Osteocyte (in vitro differentiated cells): Measurements from ENCODE around the gene STARD13. TPM values are rescaled to one million over a fixed set of nuclear protein-coding genes. Genes with fewer than 3 reads are reported as not detected.

Experiments used
- DNase-seq: peaks from one replicate; pipeline ENCODE4 v3.0.0; 2021; ENCODE audit warnings: mixed read lengths; ENCODE audit not compliant: unreplicated experiment; ENCODE audit errors: extremely low spot score
- H3K27ac Mint-ChIP-seq: one replicate; pipeline ENCODE4 v1.8.0; 2021; ENCODE audit warnings: mild to moderate bottlenecking, mixed read lengths; ENCODE audit not compliant: unreplicated experiment
- H3K27me3 Mint-ChIP-seq: one replicate; pipeline ENCODE4 v1.8.0; 2021; ENCODE audit warnings: mixed read lengths; ENCODE audit not compliant: unreplicated experiment
- H3K36me3 Mint-ChIP-seq: one replicate; pipeline ENCODE4 v1.8.0; 2021; ENCODE audit warnings: mixed read lengths; ENCODE audit not compliant: unreplicated experiment
- H3K4me1 Mint-ChIP-seq: one replicate; pipeline ENCODE4 v1.8.0; 2021; ENCODE audit warnings: mixed read lengths; ENCODE audit not compliant: unreplicated experiment
- H3K4me3 Mint-ChIP-seq: one replicate; pipeline ENCODE4 v1.8.0; 2021; ENCODE audit warnings: mild to moderate bottlenecking, moderate library complexity, mixed read lengths; ENCODE audit not compliant: unreplicated experiment
- H3K9me3 Mint-ChIP-seq: one replicate; pipeline ENCODE4 v1.8.0; 2021; ENCODE audit warnings: mixed read lengths; ENCODE audit not compliant: unreplicated experiment
- total RNA-seq: library from RNA; stranded (reverse); gene quantifications from 2 replicates; pipeline ENCODE4 v1.2.1, GENCODE V29; 2021
- TF ChIP-seq, protein P1 (sequence below): fragments of 200-600 bp; sonication (generic); IDR thresholded peaks from 2 replicates; pipeline ENCODE4 v1.5.0; 2021; ENCODE audit warnings: antibody characterized with exemption, mild to moderate bottlenecking, moderate library complexity

STARD13 gene
- total RNA-seq, 1 donor from 2014 or later: 72.0 TPM

DNA sequence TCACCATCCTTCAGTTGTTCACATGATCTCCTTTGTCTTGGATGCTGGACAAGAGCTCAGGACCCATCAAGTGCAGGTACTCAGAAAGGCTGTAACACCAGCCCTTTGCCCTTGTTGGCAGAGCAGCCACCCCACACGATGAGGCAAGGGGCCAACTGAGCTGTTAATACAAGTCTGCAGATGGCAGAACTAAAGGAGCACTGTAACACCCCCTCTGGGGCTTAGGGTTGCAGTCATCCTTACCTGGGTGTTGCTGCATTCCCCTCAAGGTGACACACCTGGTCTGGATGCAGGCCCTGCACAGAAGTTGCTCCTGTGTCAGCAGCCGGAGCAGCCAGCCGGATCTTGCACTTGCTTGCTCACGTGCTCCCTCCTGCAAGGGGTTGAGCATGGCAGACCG, 52.0 kb downstream of the STARD13 start:
- Mint-ChIP-seq H3K4me1 (peaks cover 77% of the 10 kb centered on the region), H3K4me3 (no peak overlapping the region), H3K27me3 (no peaks in the 10 kb centered on the region), H3K27ac (peak overlapping the region; percentile 40), H3K9me3 (peaks cover 22% of the 10 kb centered on the region), H3K36me3 (peaks cover 39% of the 10 kb centered on the region)
- no peak for DNase-seq
- TF ChIP-seq, protein P1, sequence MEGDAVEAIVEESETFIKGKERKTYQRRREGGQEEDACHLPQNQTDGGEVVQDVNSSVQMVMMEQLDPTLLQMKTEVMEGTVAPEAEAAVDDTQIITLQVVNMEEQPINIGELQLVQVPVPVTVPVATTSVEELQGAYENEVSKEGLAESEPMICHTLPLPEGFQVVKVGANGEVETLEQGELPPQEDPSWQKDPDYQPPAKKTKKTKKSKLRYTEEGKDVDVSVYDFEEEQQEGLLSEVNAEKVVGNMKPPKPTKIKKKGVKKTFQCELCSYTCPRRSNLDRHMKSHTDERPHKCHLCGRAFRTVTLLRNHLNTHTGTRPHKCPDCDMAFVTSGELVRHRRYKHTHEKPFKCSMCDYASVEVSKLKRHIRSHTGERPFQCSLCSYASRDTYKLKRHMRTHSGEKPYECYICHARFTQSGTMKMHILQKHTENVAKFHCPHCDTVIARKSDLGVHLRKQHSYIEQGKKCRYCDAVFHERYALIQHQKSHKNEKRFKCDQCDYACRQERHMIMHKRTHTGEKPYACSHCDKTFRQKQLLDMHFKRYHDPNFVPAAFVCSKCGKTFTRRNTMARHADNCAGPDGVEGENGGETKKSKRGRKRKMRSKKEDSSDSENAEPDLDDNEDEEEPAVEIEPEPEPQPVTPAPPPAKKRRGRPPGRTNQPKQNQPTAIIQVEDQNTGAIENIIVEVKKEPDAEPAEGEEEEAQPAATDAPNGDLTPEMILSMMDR: no peak

DNA sequence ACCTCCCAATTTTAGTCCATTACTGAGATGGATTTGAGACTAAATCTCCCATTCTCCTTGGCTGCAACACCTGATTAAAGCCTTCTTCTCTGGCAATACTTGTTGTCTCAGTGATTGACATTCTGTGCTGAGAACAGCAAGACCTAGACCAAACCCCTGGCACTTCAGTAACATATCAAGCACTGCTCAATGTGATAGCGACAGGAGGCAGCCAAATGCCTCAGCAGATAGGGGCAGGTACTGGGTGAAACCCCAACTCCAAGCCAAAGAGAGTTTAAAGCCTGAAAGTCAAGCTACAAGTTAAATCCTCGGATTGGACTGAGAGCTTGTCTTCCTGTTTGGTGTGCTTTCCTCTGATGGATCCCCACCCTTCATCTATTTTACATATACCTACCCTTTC, 52.7 kb downstream of the STARD13 start:
- Mint-ChIP-seq H3K36me3 (peaks cover 36% of the 10 kb centered on the region), H3K9me3 (peaks cover 19% of the 10 kb centered on the region), H3K27ac (no peak overlapping the region), H3K4me3 (no peak overlapping the region), H3K27me3 (no peaks in the 10 kb centered on the region), H3K4me1 (peaks cover 81% of the 10 kb centered on the region)
- TF ChIP-seq, protein P1: no peak
- no peak for DNase-seq

DNA sequence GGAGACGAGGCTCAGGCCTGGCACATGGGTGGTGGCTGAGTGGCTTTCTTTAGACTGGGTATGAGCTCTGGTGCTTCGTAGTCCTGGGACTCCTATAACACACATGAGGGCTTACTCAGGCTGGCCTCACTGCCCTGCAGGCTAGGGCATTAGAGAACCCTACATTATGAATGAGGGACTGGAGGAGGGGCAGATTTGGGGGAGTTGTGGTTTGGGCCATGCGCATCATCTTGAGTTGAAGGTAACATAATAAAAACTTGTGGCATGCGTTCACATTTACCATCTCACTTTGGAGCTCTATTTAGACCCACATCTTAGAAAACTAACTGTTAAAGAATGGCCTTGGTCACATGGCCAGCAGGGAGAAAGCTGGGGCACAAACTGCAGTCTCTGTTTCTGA, 54.2 kb downstream of the STARD13 start:
- Mint-ChIP-seq H3K36me3 (peaks cover 25% of the 10 kb centered on the region), H3K4me1 (peaks cover 78% of the 10 kb centered on the region), H3K4me3 (no peak overlapping the region), H3K9me3 (peaks cover 9% of the 10 kb centered on the region), H3K27ac (peak overlapping the region; percentile 94), H3K27me3 (no peaks in the 10 kb centered on the region)
- no peak for DNase-seq
- TF ChIP-seq, protein P1: no peak

DNA sequence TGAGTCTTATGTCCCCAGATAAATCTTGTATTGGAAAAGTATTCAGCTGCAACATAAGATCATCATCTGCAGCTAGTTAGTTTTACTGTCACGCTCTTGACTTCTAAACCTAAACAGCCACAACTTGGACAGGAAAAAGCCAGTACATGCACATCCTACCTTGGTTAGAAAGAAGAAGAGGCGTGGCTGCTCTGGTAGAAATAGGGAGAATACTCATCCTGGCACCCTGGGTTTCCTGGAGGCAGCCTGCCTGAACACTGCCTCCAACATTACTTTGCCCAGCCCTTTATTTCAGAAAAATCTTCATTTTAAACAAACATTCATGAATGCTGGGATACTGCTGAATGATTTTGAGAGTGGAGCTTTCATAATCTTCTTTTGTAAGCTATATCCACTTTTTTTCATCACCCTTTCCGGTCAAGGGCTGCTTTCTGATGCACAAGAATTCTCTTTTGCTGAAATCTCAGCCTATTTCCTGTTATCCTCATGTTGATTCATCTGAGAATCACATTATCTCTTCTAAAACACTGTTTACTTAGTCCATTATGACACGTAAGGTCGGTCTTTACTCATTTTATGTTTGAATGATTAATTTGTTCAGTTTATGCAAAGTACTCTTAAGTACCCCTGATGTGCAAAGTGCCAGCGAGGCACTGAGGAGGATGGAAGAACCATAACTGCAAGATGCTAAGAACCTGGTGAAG, 55.2 kb downstream of the STARD13 start:
- Mint-ChIP-seq H3K4me1 (peaks cover 71% of the 10 kb centered on the region), H3K4me3 (peak overlapping the region; percentile 12), H3K27ac (peak overlapping the region; percentile 94), H3K27me3 (no peaks in the 10 kb centered on the region), H3K36me3 (peaks cover 25% of the 10 kb centered on the region), H3K9me3 (peaks cover 9% of the 10 kb centered on the region)
- TF ChIP-seq, protein P1: no peak
- no peak for DNase-seq

DNA sequence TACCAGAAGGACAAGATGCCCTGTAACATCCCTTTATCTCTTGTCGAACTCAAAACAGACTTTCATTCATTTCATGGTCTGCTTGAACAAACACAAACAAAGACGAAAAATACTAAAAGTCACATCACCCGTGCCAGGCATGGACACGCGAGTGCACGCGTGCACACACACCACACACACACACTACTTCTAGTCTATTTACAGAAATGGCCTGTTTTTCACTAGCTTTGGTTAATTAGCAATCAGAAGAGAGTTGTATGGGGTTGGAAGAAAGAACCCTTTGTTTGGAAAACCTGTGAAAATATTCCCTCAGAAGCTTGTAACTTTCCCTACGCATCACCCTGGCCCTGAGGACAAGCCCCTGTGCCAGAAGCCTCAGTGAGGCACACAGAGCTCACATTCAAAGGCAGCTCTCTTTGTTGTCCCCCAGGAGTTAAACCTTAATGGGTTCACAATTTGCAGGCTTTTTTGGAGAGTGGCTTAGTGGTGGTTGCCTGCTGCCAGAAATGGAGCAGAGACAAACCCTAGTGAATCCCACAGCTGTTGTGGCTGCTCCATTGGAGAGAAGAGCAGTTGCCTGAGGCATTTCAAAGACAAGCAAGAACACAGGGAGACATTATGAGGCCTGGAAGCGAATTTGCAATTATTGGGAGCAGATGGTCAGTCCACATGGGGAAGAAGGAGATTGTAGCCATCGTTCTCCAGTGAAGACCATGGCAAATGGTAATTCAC, 55.9 kb downstream of the STARD13 start:
- peaks cover 23% of the 10 kb centered on the region for H3K36me3 Mint-ChIP-seq
- peaks cover 65% of the 10 kb centered on the region for H3K4me1 Mint-ChIP-seq
- peaks cover 10% of the 10 kb centered on the region for H3K9me3 Mint-ChIP-seq
- H3K27ac Mint-ChIP-seq: peak overlapping the region; percentile 94
- DNase-seq: no peak
- TF ChIP-seq, protein P1: no peak
- H3K27me3 Mint-ChIP-seq: no peaks in the 10 kb centered on the region
- H3K4me3 Mint-ChIP-seq: peak overlapping the region; percentile 2
